Caco-2 (cell line): ENCODE data around the gene NAGK. TPM values are rescaled to one million over a fixed set of nuclear protein-coding genes. Genes with fewer than 3 reads are reported as not detected.

Source experiments
- BruUV-seq: library from RNA; stranded (reverse); fragments of 400-500 nt; replicated peaks from 2 replicates; lab custom pipeline; 2021; lab: Mats Ljungman, UMichigan
- CTCF ChIA-PET: fragments of 300-600 bp; sonication (Branson Sonifier 250); formaldehyde crosslinking; loops from one replicate; lab custom pipeline; 2022; ENCODE audit warnings: antibody characterized with exemption; lab: Charles Lee
- POLR2A ChIA-PET: fragments of 300-600 bp; sonication (Branson Sonifier 250); formaldehyde crosslinking; loops from one replicate; lab custom pipeline; 2022; ENCODE audit warnings: antibody characterized with exemption; lab: Charles Lee
- DNase-seq, 2 experiments: peaks; one replicate each; pipeline versions ENCODE4 v3.0.0 to v3.0.0-alpha.2; 2020 to 2022
- H3K27me3 ChIP-seq: replicated peaks from 2 replicates; pipeline ENCODE4 v1.6.0; 2011; ENCODE audit warnings: low read length; ENCODE audit not compliant: control insufficient read depth, insufficient read depth
- H3K36me3 ChIP-seq: 2 replicates; pipeline ENCODE4 v1.5.1; 2011; ENCODE audit warnings: low read length; ENCODE audit not compliant: control insufficient read depth, insufficient read depth
- H3K4me1 ChIP-seq: fragments of 250-450 bp; sonication (Bioruptor Pico); 2 replicates; pipeline ENCODE4 v1.5.1; 2020; ENCODE audit warnings: mild to moderate bottlenecking
- H3K4me3 ChIP-seq: 2 replicates; pipeline ENCODE4 v1.5.1; 2011; ENCODE audit warnings: low read depth, mild to moderate bottlenecking, control low read depth, low read length
- H3K9me3 ChIP-seq: fragments of 250-450 bp; sonication (Bioruptor Pico); 2 replicates; pipeline ENCODE4 v1.5.1; 2020; ENCODE audit warnings: mild to moderate bottlenecking, moderate library complexity
- H3K27ac Mint-ChIP-seq: one replicate; pipeline ENCODE4 v1.8.0; 2022; ENCODE audit warnings: mixed read lengths; ENCODE audit not compliant: unreplicated experiment
- H3K27me3 Mint-ChIP-seq: one replicate; pipeline ENCODE4 v1.8.0; 2022; ENCODE audit warnings: mixed read lengths; ENCODE audit not compliant: insufficient read depth, unreplicated experiment
- H3K36me3 Mint-ChIP-seq: one replicate; pipeline ENCODE4 v1.8.0; 2022; ENCODE audit warnings: mild to moderate bottlenecking, mixed read lengths; ENCODE audit not compliant: insufficient read depth, unreplicated experiment
- H3K4me1 Mint-ChIP-seq: one replicate; pipeline ENCODE4 v1.8.0; 2022; ENCODE audit warnings: low read depth, mixed read lengths; ENCODE audit not compliant: unreplicated experiment
- H3K4me3 Mint-ChIP-seq: one replicate; pipeline ENCODE4 v1.8.0; 2022; ENCODE audit warnings: mild to moderate bottlenecking, moderate library complexity, mixed read lengths; ENCODE audit not compliant: unreplicated experiment
- H3K9me3 Mint-ChIP-seq: one replicate; pipeline ENCODE4 v1.8.0; 2022; ENCODE audit warnings: mixed read lengths; ENCODE audit not compliant: unreplicated experiment
- intact Hi-C: fragments of 100-400 bp; cut with micrococcal nuclease; formaldehyde crosslinking; loops from one replicate; pipeline ENCODE4 v1.10.0; 2022; ENCODE audit not compliant: unreplicated experiment
- total RNA-seq: library from RNA; stranded (reverse); gene quantifications from 2 replicates; pipeline ENCODE4 v1.2.3, GENCODE V29; 2022
- TF ChIP-seq, protein P1 (sequence below), 2 experiments: fragments of 200-600 bp in 1 of 2; IDR thresholded peaks; 1 replicate in 1 of 2; 2 replicates in 1 of 2; pipeline versions ENCODE4 v1.5.1 to v1.8.0; 2011 to 2022; ENCODE audit warnings: antibody characterized with exemption in 1 of 2, control low read depth in 1 of 2, inconsistent platforms in 1 of 2, low read depth in 1 of 2, low read length in 1 of 2, mild to moderate bottlenecking in 1 of 2, moderate library complexity in 1 of 2; ENCODE audit not compliant: insufficient read depth in 1 of 2, severe bottlenecking in 1 of 2, unreplicated experiment in 1 of 2

NAGK gene
- total RNA-seq, 1 experiment from 2014 or later = 101 TPM

- H3K27me3 ChIP-seq = no peaks in the 10 kb centered on the region
- intact Hi-C loops = no loop called here
- Mint-ChIP-seq H3K27me3 (no peaks in the 10 kb centered on the region), H3K27ac (peak overlapping the region; percentile 42), H3K9me3 (peaks cover 11% of the 10 kb centered on the region), H3K4me1 (no peaks in the 10 kb centered on the region), H3K36me3 (peaks cover 32% of the 10 kb centered on the region), H3K4me3 (no peak overlapping the region)
- peaks cover 4% of the 10 kb centered on the region; the same call in 1 of the 2 replicates for H3K9me3 ChIP-seq
- TF ChIP-seq, protein P1, sequence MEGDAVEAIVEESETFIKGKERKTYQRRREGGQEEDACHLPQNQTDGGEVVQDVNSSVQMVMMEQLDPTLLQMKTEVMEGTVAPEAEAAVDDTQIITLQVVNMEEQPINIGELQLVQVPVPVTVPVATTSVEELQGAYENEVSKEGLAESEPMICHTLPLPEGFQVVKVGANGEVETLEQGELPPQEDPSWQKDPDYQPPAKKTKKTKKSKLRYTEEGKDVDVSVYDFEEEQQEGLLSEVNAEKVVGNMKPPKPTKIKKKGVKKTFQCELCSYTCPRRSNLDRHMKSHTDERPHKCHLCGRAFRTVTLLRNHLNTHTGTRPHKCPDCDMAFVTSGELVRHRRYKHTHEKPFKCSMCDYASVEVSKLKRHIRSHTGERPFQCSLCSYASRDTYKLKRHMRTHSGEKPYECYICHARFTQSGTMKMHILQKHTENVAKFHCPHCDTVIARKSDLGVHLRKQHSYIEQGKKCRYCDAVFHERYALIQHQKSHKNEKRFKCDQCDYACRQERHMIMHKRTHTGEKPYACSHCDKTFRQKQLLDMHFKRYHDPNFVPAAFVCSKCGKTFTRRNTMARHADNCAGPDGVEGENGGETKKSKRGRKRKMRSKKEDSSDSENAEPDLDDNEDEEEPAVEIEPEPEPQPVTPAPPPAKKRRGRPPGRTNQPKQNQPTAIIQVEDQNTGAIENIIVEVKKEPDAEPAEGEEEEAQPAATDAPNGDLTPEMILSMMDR (IDR thresholded peaks at IDR 0.05; ENCODE audit: insufficient read depth in 1 of 2, low read depth in 1 of 2, low read length in 1 of 2, severe bottlenecking in 1 of 2, unreplicated experiment in 1 of 2) = no peak
- no peaks in the 10 kb centered on the region; the same call in 1 of the 2 replicates for H3K36me3 ChIP-seq
- H3K4me1 ChIP-seq = 0 out of 2 replicates have a peak, but pooled peaks cover 4% of the 10 kb centered on the region
- DNase-seq = no peak
- CTCF ChIA-PET = no interaction called here
- POLR2A ChIA-PET = no interaction called here
- no peak overlapping the region for H3K4me3 ChIP-seq
- no TSS peak for BruUV-seq
Observed at GRCh38 chr2:71125506-71126294, 57.3 kb downstream of the NAGK start.

DNA sequence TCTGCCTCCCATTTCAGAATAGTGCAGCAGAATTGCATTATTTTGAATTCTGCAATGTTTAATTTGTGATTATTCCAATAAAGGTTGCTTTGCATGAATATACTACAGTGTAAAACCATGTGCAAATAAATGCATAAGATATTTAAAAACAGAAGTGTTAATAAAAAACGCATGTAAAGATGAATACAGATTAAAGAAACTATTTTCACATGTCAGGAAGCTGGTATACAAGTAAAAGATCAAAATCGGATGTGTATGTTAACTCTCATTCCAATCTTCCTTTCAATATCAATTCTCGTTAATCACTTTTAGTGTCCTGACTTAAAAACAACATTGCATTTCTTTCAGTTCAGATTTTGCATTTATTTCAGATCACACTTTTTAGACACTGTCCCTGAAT lies 58.5 kb downstream of the NAGK start:
- Histone ChIP-seq H3K4me1 (0 out of 2 replicates have a peak, but pooled peaks cover 4% of the 10 kb centered on the region), H3K36me3 (no peaks in the 10 kb centered on the region), H3K27me3 (no peaks in the 10 kb centered on the region), H3K9me3 (peaks cover 4% of the 10 kb centered on the region; the same call in 1 of the 2 replicates), H3K4me3 (no peak overlapping the region)
- CTCF ChIA-PET = no interaction called here
- H3K27me3 Mint-ChIP-seq = no peaks in the 10 kb centered on the region
- BruUV-seq = no TSS peak
- no peak overlapping the region for H3K27ac Mint-ChIP-seq
- POLR2A ChIA-PET = no interaction called here
- H3K4me1 Mint-ChIP-seq = no peaks in the 10 kb centered on the region
- H3K4me3 Mint-ChIP-seq = no peak overlapping the region
- TF ChIP-seq, protein P1 (IDR thresholded peaks at IDR 0.05; ENCODE audit: insufficient read depth in 1 of 2, low read depth in 1 of 2, low read length in 1 of 2, severe bottlenecking in 1 of 2, unreplicated experiment in 1 of 2) = no peak
- H3K9me3 Mint-ChIP-seq = peaks cover 11% of the 10 kb centered on the region
- DNase-seq = no peak
- intact Hi-C loops = no loop called here
- H3K36me3 Mint-ChIP-seq = peaks cover 26% of the 10 kb centered on the region

Other genes starting within 250 kb of the NAGK start
- 0.16 TPM in 1 of 2 replicates, not detected in the other for gene CLEC4F, start 248.0 kb upstream of the NAGK start, total RNA-seq
- 0.16 and 0.23 TPM in 2 replicates for gene CD207, start 232.8 kb upstream of the NAGK start, total RNA-seq
- 0.61 TPM in 1 of 2 replicates, not detected in the other for gene VAX2, start 168.1 kb upstream of the NAGK start, total RNA-seq
- gene ATP6V1B1, start 132.7 kb upstream of the NAGK start, total RNA-seq = 2.6 and 4.0 TPM in 2 replicates
- gene ANKRD53, start 90.0 kb upstream of the NAGK start, total RNA-seq = 0.16 and 0.28 TPM in 2 replicates
- 64.1 and 70.0 TPM in 2 replicates for gene TEX261, start 73.8 kb upstream of the NAGK start, total RNA-seq
- 13.7 and 15.6 TPM in 2 replicates for gene MCEE, start 61.6 kb downstream of the NAGK start, total RNA-seq
- 53.2 and 57.8 TPM in 2 replicates for gene MPHOSPH10, start 62.0 kb downstream of the NAGK start, total RNA-seq
- 9.1 and 9.9 TPM in 2 replicates for gene PAIP2B, start 158.5 kb downstream of the NAGK start, total RNA-seq